Liver (tissue), 9 donors: ENCODE results near the gene EEA1. TPM values are rescaled to one million over a fixed set of nuclear protein-coding genes. Genes with fewer than 3 reads are reported as not detected.

Experiments used
- DNase-seq: peaks from one replicate; pipeline ENCODE4 v3.0.0-alpha.2; 2017; ENCODE audit warnings: low spot score
- H3K27ac ChIP-seq, 2 donors: one replicate each; pipeline ENCODE4 v1.7.0; 2013; ENCODE audit warnings: inconsistent platforms in 2 of 2, low read length in 2 of 2, control low read depth in 1 of 2, low read depth in 1 of 2, mild to moderate bottlenecking in 1 of 2
- H3K27me3 ChIP-seq, 4 donors: one replicate each; pipeline versions ENCODE4 v1.6.1 to v1.7.0; 2013; ENCODE audit warnings: low read length in 3 of 4, inconsistent platforms in 1 of 4, mild to moderate bottlenecking in 1 of 4, moderate library complexity in 1 of 4; ENCODE audit not compliant: control insufficient read depth in 4 of 4, insufficient read depth in 4 of 4
- H3K36me3 ChIP-seq, 4 donors: one replicate each; pipeline versions ENCODE4 v1.6.1 to v1.7.0; 2013; ENCODE audit warnings: low read length in 3 of 4, mild to moderate bottlenecking in 3 of 4, low read depth in 1 of 4, moderate library complexity in 1 of 4; ENCODE audit not compliant: control insufficient read depth in 4 of 4, insufficient read depth in 3 of 4
- H3K4me1 ChIP-seq, 4 donors: one replicate each; pipeline versions ENCODE4 v1.6.1 to v1.7.0; 2013; ENCODE audit warnings: low read length in 3 of 4, mild to moderate bottlenecking in 3 of 4, moderate library complexity in 1 of 4; ENCODE audit not compliant: control insufficient read depth in 4 of 4, insufficient read depth in 4 of 4
- H3K4me3 ChIP-seq, 3 donors: one replicate each; pipeline versions ENCODE4 v1.6.1 to v1.7.0; 2013; ENCODE audit warnings: low read length in 3 of 3, control low read depth in 1 of 3, low read depth in 1 of 3, mild to moderate bottlenecking in 1 of 3
- H3K9ac ChIP-seq, 2 donors: one replicate each; pipeline ENCODE4 v1.7.0; 2013; ENCODE audit warnings: low read length in 2 of 2, mild to moderate bottlenecking in 2 of 2, moderate library complexity in 2 of 2, control low read depth in 1 of 2, low read depth in 1 of 2
- H3K9me3 ChIP-seq, 4 donors: one replicate each; pipeline versions ENCODE4 v1.6.1 to v1.7.0; 2013; ENCODE audit warnings: low read length in 3 of 4; ENCODE audit not compliant: control insufficient read depth in 4 of 4
- ATF3 ChIP-seq: IDR thresholded peaks from 2 replicates; pipeline ENCODE4 v1.6.1; 2016; ENCODE audit warnings: antibody characterized with exemption
- CTCF ChIP-seq: fragments of 150-350 bp; IDR thresholded peaks from 2 replicates; pipeline ENCODE4 v1.5.1; 2017; ENCODE audit warnings: improper control_type of control experiment, low read depth, low read length; ENCODE audit not compliant: missing input control
- EGR1 ChIP-seq, 2 donors: IDR thresholded peaks; 2 replicates each; pipeline ENCODE4 v1.6.1; 2016 to 2018; ENCODE audit warnings: antibody characterized with exemption in 2 of 2, low read depth in 2 of 2
- FOXA1 ChIP-seq: IDR thresholded peaks from 2 replicates; pipeline ENCODE4 v1.6.1; 2016; ENCODE audit warnings: antibody characterized with exemption
- FOXA2 ChIP-seq: IDR thresholded peaks from 2 replicates; pipeline ENCODE4 v1.6.1; 2016; ENCODE audit warnings: antibody characterized with exemption
- GABPA ChIP-seq, 2 donors: IDR thresholded peaks in 1 of 2; conservative IDR thresholded peaks in 1 of 2; 2 replicates each; pipeline ENCODE4 v1.6.1; 2016; ENCODE audit warnings: antibody characterized with exemption in 2 of 2, mild to moderate bottlenecking in 1 of 2, moderate library complexity in 1 of 2
- HNF4A ChIP-seq, 2 donors: conservative IDR thresholded peaks; 2 replicates each; pipeline ENCODE4 v1.6.1; 2016; ENCODE audit warnings: antibody characterized with exemption in 2 of 2, mild to moderate bottlenecking in 2 of 2
- HNF4G ChIP-seq: IDR thresholded peaks from 2 replicates; pipeline ENCODE4 v1.6.1; 2016; ENCODE audit warnings: antibody characterized with exemption
- JUND ChIP-seq, 2 donors: IDR thresholded peaks; 2 replicates each; pipeline ENCODE4 v1.6.1; 2016; ENCODE audit warnings: antibody characterized with exemption in 2 of 2
- MAX ChIP-seq: IDR thresholded peaks from 2 replicates; pipeline ENCODE4 v1.6.1; 2016; ENCODE audit warnings: antibody characterized with exemption
- NR2F2 ChIP-seq: IDR thresholded peaks from 2 replicates; pipeline ENCODE4 v1.6.1; 2016; ENCODE audit warnings: antibody characterized with exemption
- RAD21 ChIP-seq, 2 donors: IDR thresholded peaks; 2 replicates each; pipeline ENCODE4 v1.6.1; 2016; ENCODE audit warnings: antibody characterized with exemption in 2 of 2, mild to moderate bottlenecking in 2 of 2
- REST ChIP-seq: IDR thresholded peaks from 2 replicates; pipeline ENCODE4 v1.6.1; 2016; ENCODE audit warnings: antibody characterized with exemption, mild to moderate bottlenecking
- RXRA ChIP-seq, 2 donors: IDR thresholded peaks; 2 replicates each; pipeline ENCODE4 v1.6.1; 2017 to 2018; ENCODE audit warnings: antibody characterized with exemption in 2 of 2, mild to moderate bottlenecking in 1 of 2
- SP1 ChIP-seq: IDR thresholded peaks from 2 replicates; pipeline ENCODE4 v1.6.1; 2018; ENCODE audit warnings: antibody characterized with exemption, mild to moderate bottlenecking
- TAF1 ChIP-seq: conservative IDR thresholded peaks from 2 replicates; pipeline ENCODE4 v1.6.1; 2016; ENCODE audit warnings: antibody characterized with exemption, mild to moderate bottlenecking
- YY1 ChIP-seq: IDR thresholded peaks from 2 replicates; pipeline ENCODE4 v1.6.1; 2016; ENCODE audit warnings: antibody characterized with exemption, mild to moderate bottlenecking
- ZBTB33 ChIP-seq: IDR thresholded peaks from 2 replicates; pipeline ENCODE4 v1.6.1; 2016; ENCODE audit warnings: antibody characterized with exemption
- WGBS: extraction: QIAGEN DNeasy Blood & Tissue Kit; methylation state at CpG from one replicate; pipeline ENCODE4 v1.1.7; 2013; 5-methylcytosine and 5-hydroxymethylcytosine counted together
- polyA plus RNA-seq, 2 donors: library from polyadenylated mRNA; stranded (reverse) in 1 of 2; unstranded in 1 of 2; fragments of 200-250 nt in 1 of 2; fragments of >200 nt in 1 of 2; fragmentation: Nextera tagmentation in 1 of 2; extraction: Ambion mirVana in 1 of 2; gene quantifications; one replicate each; pipeline versions ENCODE4 v1.2.1 to v1.2.3, GENCODE V29; 2013 to 2015
- total RNA-seq, 2 donors: library from RNA; depleted of rRNA; stranded (reverse); fragments of >200 nt; gene quantifications; one replicate each; pipeline ENCODE4 v1.2.3, GENCODE V29; 2014
- donor health status: healthy.
- donor health status: healthy.
- donor health status: healthy.
- donor health status: healthy.
- donor health status: healthy.

EEA1 gene
- total and polyA plus RNA-seq, 4 donors, result 2.5 to 15.8 (median 9.1) TPM

GRCh38 chr12:92939116-92939515, 10.0 kb upstream of the EEA1 start:
- H3K27ac ChIP-seq, result no peak overlapping the region
- TF ChIP-seq YY1 (no peak), GABPA (IDR thresholded peaks at IDR 0.05 in 1 of 2, conservative IDR thresholded peaks at IDR 0.05 in 1 of 2) (no peak), FOXA1 (no peak), HNF4G (no peak), FOXA2 (no peak), HNF4A (conservative IDR thresholded peaks at IDR 0.05) (no peak), SP1 (no peak), NR2F2 (no peak)
- H3K4me1 ChIP-seq, result peaks cover 3 to 11% (median 6%) of the 10 kb centered on the region in 4 donors
- H3K27me3 ChIP-seq, result no peaks in the 10 kb centered on the region
- no peak for DNase-seq
- H3K4me3 ChIP-seq, result no peak overlapping the region
- no peak overlapping the region for H3K9ac ChIP-seq
- WGBS, result 78% methylated on average over 1 of the region's 1 CpG
- H3K36me3 ChIP-seq, result no peaks in the 10 kb centered on the region
- H3K9me3 ChIP-seq, result no peaks in the 10 kb centered on the region

GRCh38 chr12:92938638-92939037, 9.5 kb upstream of the EEA1 start:
- WGBS, result 94% methylated on average over 4 of the region's 4 CpGs

More at GRCh38 chr12:92938638-92939037, 9.5 kb upstream of the EEA1 start:
- H3K27me3 ChIP-seq, result no peaks in the 10 kb centered on the region
- TF ChIP-seq FOXA2, result no peak
- no peak for TF ChIP-seq CTCF
- no peak for TF ChIP-seq MAX
- TF ChIP-seq TAF1, result no peak
- no peak for TF ChIP-seq NR2F2
- no peak for TF ChIP-seq ATF3
- TF ChIP-seq REST, result no peak
- TF ChIP-seq JUND (IDR thresholded peaks at IDR 0.05), result no peak
- no peak for TF ChIP-seq SP1
- no peak for TF ChIP-seq HNF4A (conservative IDR thresholded peaks at IDR 0.05)
- TF ChIP-seq EGR1 (IDR thresholded peaks at IDR 0.05; ENCODE audit: low read depth in 2 of 2), result no peak
- no peak for TF ChIP-seq ZBTB33
- TF ChIP-seq GABPA (IDR thresholded peaks at IDR 0.05 in 1 of 2, conservative IDR thresholded peaks at IDR 0.05 in 1 of 2), result no peak
- TF ChIP-seq YY1, result no peak
- TF ChIP-seq RXRA (IDR thresholded peaks at IDR 0.05), result no peak
- TF ChIP-seq RAD21 (IDR thresholded peaks at IDR 0.05), result no peak
- no peak for TF ChIP-seq HNF4G
- TF ChIP-seq FOXA1, result no peak
- DNase-seq, result no peak
- H3K36me3 ChIP-seq, result no peaks in the 10 kb centered on the region
- no peak overlapping the region for H3K27ac ChIP-seq
- H3K9me3 ChIP-seq, result no peaks in the 10 kb centered on the region
- H3K4me3 ChIP-seq, result no peak overlapping the region
- H3K4me1 ChIP-seq, result peaks cover 3 to 11% (median 6%) of the 10 kb centered on the region in 4 donors
- H3K9ac ChIP-seq, result no peak overlapping the region
